Measurements from ENCODE around the gene ADAMTS19. TPM values are rescaled to one million over a fixed set of nuclear protein-coding genes. Genes with fewer than 3 reads are reported as not detected.

Gene ADAMTS19
- total RNA-seq, 1 experiment from 2014 or later = not detected

- intact Hi-C loops (cut with micrococcal nuclease; ENCODE audit: unreplicated experiment) = no loop called here
- no peak for DNase-seq
- Mint-ChIP-seq H3K27ac (ENCODE audit: unreplicated experiment) (no peak overlapping the region), H3K27me3 (ENCODE audit: unreplicated experiment) (no peaks in the 10 kb centered on the region), H3K4me1 (ENCODE audit: low read depth, unreplicated experiment) (peaks cover 6% of the 10 kb centered on the region), H3K4me3 (ENCODE audit: low read depth, unreplicated experiment) (no peak overlapping the region), H3K9me3 (ENCODE audit: low read depth, unreplicated experiment) (no peaks in the 10 kb centered on the region), H3K36me3 (ENCODE audit: insufficient read depth, unreplicated experiment) (no peaks in the 10 kb centered on the region)
- no TSS peak for BruUV-seq (replicated peaks)
- CTCF ChIA-PET = no interaction called here
- TF ChIP-seq, protein P1, sequence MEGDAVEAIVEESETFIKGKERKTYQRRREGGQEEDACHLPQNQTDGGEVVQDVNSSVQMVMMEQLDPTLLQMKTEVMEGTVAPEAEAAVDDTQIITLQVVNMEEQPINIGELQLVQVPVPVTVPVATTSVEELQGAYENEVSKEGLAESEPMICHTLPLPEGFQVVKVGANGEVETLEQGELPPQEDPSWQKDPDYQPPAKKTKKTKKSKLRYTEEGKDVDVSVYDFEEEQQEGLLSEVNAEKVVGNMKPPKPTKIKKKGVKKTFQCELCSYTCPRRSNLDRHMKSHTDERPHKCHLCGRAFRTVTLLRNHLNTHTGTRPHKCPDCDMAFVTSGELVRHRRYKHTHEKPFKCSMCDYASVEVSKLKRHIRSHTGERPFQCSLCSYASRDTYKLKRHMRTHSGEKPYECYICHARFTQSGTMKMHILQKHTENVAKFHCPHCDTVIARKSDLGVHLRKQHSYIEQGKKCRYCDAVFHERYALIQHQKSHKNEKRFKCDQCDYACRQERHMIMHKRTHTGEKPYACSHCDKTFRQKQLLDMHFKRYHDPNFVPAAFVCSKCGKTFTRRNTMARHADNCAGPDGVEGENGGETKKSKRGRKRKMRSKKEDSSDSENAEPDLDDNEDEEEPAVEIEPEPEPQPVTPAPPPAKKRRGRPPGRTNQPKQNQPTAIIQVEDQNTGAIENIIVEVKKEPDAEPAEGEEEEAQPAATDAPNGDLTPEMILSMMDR (IDR thresholded peaks at IDR 0.05; ENCODE audit: unreplicated experiment) = no peak
Observed at GRCh38 chr5:129672006-129672405, 211.9 kb downstream of the ADAMTS19 start.

- no peak overlapping the region for H3K4me3 Mint-ChIP-seq (ENCODE audit: low read depth, unreplicated experiment)
- CTCF ChIA-PET = no interaction called here
- no peaks in the 10 kb centered on the region for H3K4me1 Mint-ChIP-seq (ENCODE audit: low read depth, unreplicated experiment)
- no peak for DNase-seq
- no peak overlapping the region for H3K27ac Mint-ChIP-seq (ENCODE audit: unreplicated experiment)
- H3K27me3 Mint-ChIP-seq (ENCODE audit: unreplicated experiment) = no peaks in the 10 kb centered on the region
- H3K9me3 Mint-ChIP-seq (ENCODE audit: low read depth, unreplicated experiment) = no peaks in the 10 kb centered on the region
- no TSS peak for BruUV-seq (replicated peaks)
- TF ChIP-seq, protein P1 (IDR thresholded peaks at IDR 0.05; ENCODE audit: unreplicated experiment) = no peak
- intact Hi-C loops (cut with micrococcal nuclease; ENCODE audit: unreplicated experiment) = no loop called here
- H3K36me3 Mint-ChIP-seq (ENCODE audit: insufficient read depth, unreplicated experiment) = no peaks in the 10 kb centered on the region
Observed at GRCh38 chr5:129679671-129680070, 219.6 kb downstream of the ADAMTS19 start.

GRCh38 chr5:129687941-129688340 is 227.8 kb downstream of the ADAMTS19 start:
- intact Hi-C loops (cut with micrococcal nuclease; ENCODE audit: unreplicated experiment) = no loop called here
- no TSS peak for BruUV-seq (replicated peaks)
- H3K4me1 Mint-ChIP-seq (ENCODE audit: low read depth, unreplicated experiment) = no peaks in the 10 kb centered on the region
- H3K27me3 Mint-ChIP-seq (ENCODE audit: unreplicated experiment) = no peaks in the 10 kb centered on the region
- CTCF ChIA-PET = no interaction called here
- no peak overlapping the region for H3K27ac Mint-ChIP-seq (ENCODE audit: unreplicated experiment)
- no peak overlapping the region for H3K4me3 Mint-ChIP-seq (ENCODE audit: low read depth, unreplicated experiment)
- no peak for DNase-seq
- no peaks in the 10 kb centered on the region for H3K36me3 Mint-ChIP-seq (ENCODE audit: insufficient read depth, unreplicated experiment)
- H3K9me3 Mint-ChIP-seq (ENCODE audit: low read depth, unreplicated experiment) = no peaks in the 10 kb centered on the region
- TF ChIP-seq, protein P1 (IDR thresholded peaks at IDR 0.05; ENCODE audit: unreplicated experiment) = no peak

GRCh38 chr5:129689045-129689444 is 228.9 kb downstream of the ADAMTS19 start:
- TF ChIP-seq, protein P1 (IDR thresholded peaks at IDR 0.05; ENCODE audit: unreplicated experiment) = no peak
- Mint-ChIP-seq H3K4me1 (ENCODE audit: low read depth, unreplicated experiment) (no peaks in the 10 kb centered on the region), H3K27ac (ENCODE audit: unreplicated experiment) (no peak overlapping the region), H3K9me3 (ENCODE audit: low read depth, unreplicated experiment) (peaks cover 3% of the 10 kb centered on the region), H3K27me3 (ENCODE audit: unreplicated experiment) (no peaks in the 10 kb centered on the region), H3K36me3 (ENCODE audit: insufficient read depth, unreplicated experiment) (no peaks in the 10 kb centered on the region), H3K4me3 (ENCODE audit: low read depth, unreplicated experiment) (no peak overlapping the region)
- no TSS peak for BruUV-seq (replicated peaks)
- CTCF ChIA-PET = no interaction called here
- no peak for DNase-seq
- intact Hi-C loops (cut with micrococcal nuclease; ENCODE audit: unreplicated experiment) = no loop called here

Measured in Calu3 (cell line).